Measurements from ENCODE around the gene RNF157. TPM values are rescaled to one million over a fixed set of nuclear protein-coding genes. Genes with fewer than 3 reads are reported as not detected.
A peak's percentile ranks its signal among the peaks of the same experiment; 100 is the strongest.

RNF157 gene
- total and polyA plus RNA-seq, 10 of the 15 experiments (the other 5 are each of a cell fraction or from before 2014, with no cell fraction given): 1.4 to 15.9 (median 9.6) TPM

DNA sequence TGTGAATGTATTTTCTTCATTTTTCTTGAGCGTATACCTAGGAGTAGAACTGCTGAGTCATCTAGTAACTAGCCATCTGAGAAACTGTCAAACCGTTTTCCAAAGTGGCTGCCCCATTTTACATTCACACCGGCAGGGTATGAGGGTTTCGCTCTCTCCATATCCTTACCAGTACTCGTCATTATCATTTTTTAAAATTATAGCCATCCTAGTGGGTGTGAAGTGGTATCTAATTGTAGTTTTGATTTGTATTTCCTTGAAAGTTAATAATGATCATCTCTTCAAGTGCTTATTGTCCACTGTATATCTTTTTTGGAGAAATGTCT, 6.0 kb downstream of the RNF157 start (continued):
- peak; percentile 45 to 72; a peak in 2 of 4 replicates for TF ChIP-seq EP300 (IDR thresholded peaks at IDR 0.05; ENCODE audit: borderline replicate concordance in 1 of 2, control insufficient read depth in 1 of 2, low read depth in 2 of 2, low read length in 2 of 2)
- peak; percentile 82 to 85 for TF ChIP-seq IKZF2 (IDR thresholded peaks at IDR 0.05)
- peak; percentile 85 for TF ChIP-seq IKZF1 (conservative IDR thresholded peaks at IDR 0.05)
- no peak for TF ChIP-seq GABPA (IDR thresholded peaks at IDR 0.05; ENCODE audit: low read depth)
- TF ChIP-seq ZNF24 (IDR thresholded peaks at IDR 0.05): no peak
- TF ChIP-seq, protein P1, sequence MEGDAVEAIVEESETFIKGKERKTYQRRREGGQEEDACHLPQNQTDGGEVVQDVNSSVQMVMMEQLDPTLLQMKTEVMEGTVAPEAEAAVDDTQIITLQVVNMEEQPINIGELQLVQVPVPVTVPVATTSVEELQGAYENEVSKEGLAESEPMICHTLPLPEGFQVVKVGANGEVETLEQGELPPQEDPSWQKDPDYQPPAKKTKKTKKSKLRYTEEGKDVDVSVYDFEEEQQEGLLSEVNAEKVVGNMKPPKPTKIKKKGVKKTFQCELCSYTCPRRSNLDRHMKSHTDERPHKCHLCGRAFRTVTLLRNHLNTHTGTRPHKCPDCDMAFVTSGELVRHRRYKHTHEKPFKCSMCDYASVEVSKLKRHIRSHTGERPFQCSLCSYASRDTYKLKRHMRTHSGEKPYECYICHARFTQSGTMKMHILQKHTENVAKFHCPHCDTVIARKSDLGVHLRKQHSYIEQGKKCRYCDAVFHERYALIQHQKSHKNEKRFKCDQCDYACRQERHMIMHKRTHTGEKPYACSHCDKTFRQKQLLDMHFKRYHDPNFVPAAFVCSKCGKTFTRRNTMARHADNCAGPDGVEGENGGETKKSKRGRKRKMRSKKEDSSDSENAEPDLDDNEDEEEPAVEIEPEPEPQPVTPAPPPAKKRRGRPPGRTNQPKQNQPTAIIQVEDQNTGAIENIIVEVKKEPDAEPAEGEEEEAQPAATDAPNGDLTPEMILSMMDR (IDR thresholded peaks at IDR 0.05 in 2 of 3, conservative IDR thresholded peaks at IDR 0.05 in 1 of 3; ENCODE audit: control insufficient read depth in 2 of 3, extremely low read depth in 1 of 3, insufficient read depth in 1 of 3, low read depth in 3 of 3, low read length in 3 of 3): no peak
- 0 out of 2 replicates have a peak, but pooled peaks have one; percentile 35 for TF ChIP-seq MTA3 (IDR thresholded peaks at IDR 0.05; ENCODE audit: borderline replicate concordance, low read length)
- TF ChIP-seq, protein P2, sequence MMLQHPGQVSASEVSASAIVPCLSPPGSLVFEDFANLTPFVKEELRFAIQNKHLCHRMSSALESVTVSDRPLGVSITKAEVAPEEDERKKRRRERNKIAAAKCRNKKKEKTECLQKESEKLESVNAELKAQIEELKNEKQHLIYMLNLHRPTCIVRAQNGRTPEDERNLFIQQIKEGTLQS (IDR thresholded peaks at IDR 0.05; ENCODE audit: borderline replicate concordance, extremely low read depth, low read depth, low read length): no peak
- TF ChIP-seq ZNF207 (IDR thresholded peaks at IDR 0.05; ENCODE audit: borderline replicate concordance): no peak; the same call in 1 of the 2 replicates
- no peak for TF ChIP-seq POLR2AphosphoS2 (IDR thresholded peaks at IDR 0.05; ENCODE audit: low read depth, low read length)
- peak; percentile 74 for TF ChIP-seq MTA2 (IDR thresholded peaks at IDR 0.05; ENCODE audit: low read depth)
- TF ChIP-seq, protein P3, sequence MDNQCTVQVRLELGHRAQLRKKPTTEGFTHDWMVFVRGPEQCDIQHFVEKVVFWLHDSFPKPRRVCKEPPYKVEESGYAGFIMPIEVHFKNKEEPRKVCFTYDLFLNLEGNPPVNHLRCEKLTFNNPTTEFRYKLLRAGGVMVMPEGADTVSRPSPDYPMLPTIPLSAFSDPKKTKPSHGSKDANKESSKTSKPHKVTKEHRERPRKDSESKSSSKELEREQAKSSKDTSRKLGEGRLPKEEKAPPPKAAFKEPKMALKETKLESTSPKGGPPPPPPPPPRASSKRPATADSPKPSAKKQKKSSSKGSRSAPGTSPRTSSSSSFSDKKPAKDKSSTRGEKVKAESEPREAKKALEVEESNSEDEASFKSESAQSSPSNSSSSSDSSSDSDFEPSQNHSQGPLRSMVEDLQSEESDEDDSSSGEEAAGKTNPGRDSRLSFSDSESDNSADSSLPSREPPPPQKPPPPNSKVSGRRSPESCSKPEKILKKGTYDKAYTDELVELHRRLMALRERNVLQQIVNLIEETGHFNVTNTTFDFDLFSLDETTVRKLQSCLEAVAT (IDR thresholded peaks at IDR 0.05): no peak
- TF ChIP-seq, protein P4, sequence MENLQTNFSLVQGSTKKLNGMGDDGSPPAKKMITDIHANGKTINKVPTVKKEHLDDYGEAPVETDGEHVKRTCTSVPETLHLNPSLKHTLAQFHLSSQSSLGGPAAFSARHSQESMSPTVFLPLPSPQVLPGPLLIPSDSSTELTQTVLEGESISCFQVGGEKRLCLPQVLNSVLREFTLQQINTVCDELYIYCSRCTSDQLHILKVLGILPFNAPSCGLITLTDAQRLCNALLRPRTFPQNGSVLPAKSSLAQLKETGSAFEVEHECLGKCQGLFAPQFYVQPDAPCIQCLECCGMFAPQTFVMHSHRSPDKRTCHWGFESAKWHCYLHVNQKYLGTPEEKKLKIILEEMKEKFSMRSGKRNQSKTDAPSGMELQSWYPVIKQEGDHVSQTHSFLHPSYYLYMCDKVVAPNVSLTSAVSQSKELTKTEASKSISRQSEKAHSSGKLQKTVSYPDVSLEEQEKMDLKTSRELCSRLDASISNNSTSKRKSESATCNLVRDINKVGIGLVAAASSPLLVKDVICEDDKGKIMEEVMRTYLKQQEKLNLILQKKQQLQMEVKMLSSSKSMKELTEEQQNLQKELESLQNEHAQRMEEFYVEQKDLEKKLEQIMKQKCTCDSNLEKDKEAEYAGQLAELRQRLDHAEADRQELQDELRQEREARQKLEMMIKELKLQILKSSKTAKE (IDR thresholded peaks at IDR 0.05; ENCODE audit: low read depth, poor library complexity, severe bottlenecking): no peak
- TF ChIP-seq, protein P5, sequence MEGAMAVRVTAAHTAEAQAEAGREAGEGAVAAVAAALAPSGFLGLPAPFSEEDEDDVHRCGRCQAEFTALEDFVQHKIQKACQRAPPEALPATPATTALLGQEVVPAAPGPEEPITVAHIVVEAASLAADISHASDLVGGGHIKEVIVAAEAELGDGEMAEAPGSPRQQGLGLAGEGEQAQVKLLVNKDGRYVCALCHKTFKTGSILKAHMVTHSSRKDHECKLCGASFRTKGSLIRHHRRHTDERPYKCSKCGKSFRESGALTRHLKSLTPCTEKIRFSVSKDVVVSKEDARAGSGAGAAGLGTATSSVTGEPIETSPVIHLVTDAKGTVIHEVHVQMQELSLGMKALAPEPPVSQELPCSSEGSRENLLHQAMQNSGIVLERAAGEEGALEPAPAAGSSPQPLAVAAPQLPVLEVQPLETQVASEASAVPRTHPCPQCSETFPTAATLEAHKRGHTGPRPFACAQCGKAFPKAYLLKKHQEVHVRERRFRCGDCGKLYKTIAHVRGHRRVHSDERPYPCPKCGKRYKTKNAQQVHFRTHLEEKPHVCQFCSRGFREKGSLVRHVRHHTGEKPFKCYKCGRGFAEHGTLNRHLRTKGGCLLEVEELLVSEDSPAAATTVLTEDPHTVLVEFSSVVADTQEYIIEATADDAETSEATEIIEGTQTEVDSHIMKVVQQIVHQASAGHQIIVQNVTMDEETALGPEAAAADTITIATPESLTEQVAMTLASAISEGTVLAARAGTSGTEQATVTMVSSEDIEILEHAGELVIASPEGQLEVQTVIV (IDR thresholded peaks at IDR 0.05; ENCODE audit: borderline replicate concordance, partially characterized antibody): no peak
- TF ChIP-seq WRNIP1 (IDR thresholded peaks at IDR 0.05; ENCODE audit: borderline replicate concordance, low read depth, low read length): no peak
- TF ChIP-seq, protein P6, sequence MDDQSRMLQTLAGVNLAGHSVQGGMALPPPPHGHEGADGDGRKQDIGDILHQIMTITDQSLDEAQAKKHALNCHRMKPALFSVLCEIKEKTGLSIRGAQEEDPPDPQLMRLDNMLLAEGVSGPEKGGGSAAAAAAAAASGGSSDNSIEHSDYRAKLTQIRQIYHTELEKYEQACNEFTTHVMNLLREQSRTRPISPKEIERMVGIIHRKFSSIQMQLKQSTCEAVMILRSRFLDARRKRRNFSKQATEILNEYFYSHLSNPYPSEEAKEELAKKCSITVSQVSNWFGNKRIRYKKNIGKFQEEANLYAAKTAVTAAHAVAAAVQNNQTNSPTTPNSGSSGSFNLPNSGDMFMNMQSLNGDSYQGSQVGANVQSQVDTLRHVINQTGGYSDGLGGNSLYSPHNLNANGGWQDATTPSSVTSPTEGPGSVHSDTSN (IDR thresholded peaks at IDR 0.05; ENCODE audit: insufficient replicate concordance, low read depth, low read length): peak; percentile 26
- TF ChIP-seq, protein P7, sequence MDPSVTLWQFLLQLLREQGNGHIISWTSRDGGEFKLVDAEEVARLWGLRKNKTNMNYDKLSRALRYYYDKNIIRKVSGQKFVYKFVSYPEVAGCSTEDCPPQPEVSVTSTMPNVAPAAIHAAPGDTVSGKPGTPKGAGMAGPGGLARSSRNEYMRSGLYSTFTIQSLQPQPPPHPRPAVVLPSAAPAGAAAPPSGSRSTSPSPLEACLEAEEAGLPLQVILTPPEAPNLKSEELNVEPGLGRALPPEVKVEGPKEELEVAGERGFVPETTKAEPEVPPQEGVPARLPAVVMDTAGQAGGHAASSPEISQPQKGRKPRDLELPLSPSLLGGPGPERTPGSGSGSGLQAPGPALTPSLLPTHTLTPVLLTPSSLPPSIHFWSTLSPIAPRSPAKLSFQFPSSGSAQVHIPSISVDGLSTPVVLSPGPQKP (IDR thresholded peaks at IDR 0.05; ENCODE audit: low read depth, low read length): no peak
- peak; percentile 99 for TF ChIP-seq BACH1 (IDR thresholded peaks at IDR 0.05; ENCODE audit: borderline replicate concordance)
- no peak for TF ChIP-seq CHD2 (IDR thresholded peaks at IDR 0.05; ENCODE audit: borderline replicate concordance, low read depth, low read length)

Measured in GM12878 (cell line).